Measurements from ENCODE around the gene CTDNEP1.

DNA sequence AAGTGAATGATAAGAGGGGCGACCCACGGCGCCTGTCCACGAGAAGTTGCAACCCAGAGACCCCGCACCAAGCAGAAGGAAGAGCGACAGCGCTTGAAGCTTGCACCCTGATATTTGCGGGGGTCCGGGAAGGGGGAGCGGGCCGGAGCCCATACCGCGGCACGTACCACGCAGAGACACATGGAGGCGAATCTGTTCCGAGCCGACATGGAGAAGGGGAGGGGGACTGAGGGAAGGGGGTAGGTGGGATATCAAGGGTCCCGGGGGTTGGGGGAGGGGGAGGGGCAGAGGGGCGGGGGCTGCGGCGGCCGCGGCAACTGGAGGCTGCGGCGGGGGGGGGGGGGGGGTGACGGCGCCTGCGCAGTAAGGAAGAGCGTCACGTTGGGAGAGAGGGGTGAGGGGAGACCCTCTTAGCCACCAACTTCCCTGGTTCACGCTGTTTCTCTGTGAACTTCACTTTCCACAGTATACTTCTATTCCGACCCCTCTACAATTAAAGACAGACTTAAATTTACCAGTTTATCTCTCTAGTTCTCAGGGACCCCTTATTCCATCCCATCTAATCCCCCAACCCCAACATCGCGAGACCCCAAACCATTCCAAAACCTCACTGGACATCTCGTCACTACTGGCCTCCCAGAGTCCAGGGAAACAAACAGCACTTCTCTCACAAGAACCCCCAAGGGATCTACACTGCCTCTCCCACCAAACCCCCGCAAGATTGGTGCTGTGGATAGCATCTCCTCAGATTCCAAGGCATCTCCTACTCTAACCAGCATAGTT lies 39.9 kb downstream of the CTDNEP1 start:
- TF ChIP-seq, protein P1, sequence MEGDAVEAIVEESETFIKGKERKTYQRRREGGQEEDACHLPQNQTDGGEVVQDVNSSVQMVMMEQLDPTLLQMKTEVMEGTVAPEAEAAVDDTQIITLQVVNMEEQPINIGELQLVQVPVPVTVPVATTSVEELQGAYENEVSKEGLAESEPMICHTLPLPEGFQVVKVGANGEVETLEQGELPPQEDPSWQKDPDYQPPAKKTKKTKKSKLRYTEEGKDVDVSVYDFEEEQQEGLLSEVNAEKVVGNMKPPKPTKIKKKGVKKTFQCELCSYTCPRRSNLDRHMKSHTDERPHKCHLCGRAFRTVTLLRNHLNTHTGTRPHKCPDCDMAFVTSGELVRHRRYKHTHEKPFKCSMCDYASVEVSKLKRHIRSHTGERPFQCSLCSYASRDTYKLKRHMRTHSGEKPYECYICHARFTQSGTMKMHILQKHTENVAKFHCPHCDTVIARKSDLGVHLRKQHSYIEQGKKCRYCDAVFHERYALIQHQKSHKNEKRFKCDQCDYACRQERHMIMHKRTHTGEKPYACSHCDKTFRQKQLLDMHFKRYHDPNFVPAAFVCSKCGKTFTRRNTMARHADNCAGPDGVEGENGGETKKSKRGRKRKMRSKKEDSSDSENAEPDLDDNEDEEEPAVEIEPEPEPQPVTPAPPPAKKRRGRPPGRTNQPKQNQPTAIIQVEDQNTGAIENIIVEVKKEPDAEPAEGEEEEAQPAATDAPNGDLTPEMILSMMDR (IDR thresholded peaks at IDR 0.05), result no peak
- TF ChIP-seq ZFX (IDR thresholded peaks at IDR 0.05; ENCODE audit: borderline replicate concordance), result no peak
